ENCODE results near the gene FBXO48.

- TF ChIP-seq GATA2 (IDR thresholded peaks at IDR 0.05; ENCODE audit: low read depth, low read length) (no peak), GATA3 (IDR thresholded peaks at IDR 0.05; ENCODE audit: low read depth, low read length) (no peak)
These were observed at the start of gene FBXO48, which contains the start of gene APLF for GRCh38 chr2:68467077-68467960.

Measured in SH-SY5Y (cell line).